Osteoblast (primary cell): ENCODE results near the gene BTBD17. TPM values are rescaled to one million over a fixed set of nuclear protein-coding genes. Genes with fewer than 3 reads are reported as not detected.

Experiments
- DNase-seq: peaks from one replicate; pipeline ENCODE4 v3.0.0; 2011; ENCODE audit warnings: low spot score, mixed read lengths; ENCODE audit not compliant: insufficient read length; ENCODE audit errors: missing footprints
- H2AFZ ChIP-seq: 2 replicates; pipeline ENCODE4 v1.6.0; 2011; ENCODE audit warnings: mild to moderate bottlenecking, low read length
- H3K27ac ChIP-seq: 2 replicates; pipeline ENCODE4 v1.5.1; 2011; ENCODE audit warnings: mild to moderate bottlenecking, low read depth, low read length, moderate library complexity
- H3K27me3 ChIP-seq: 2 replicates; pipeline ENCODE4 v1.6.0; 2012; ENCODE audit warnings: mild to moderate bottlenecking, control low read depth, inconsistent platforms, low read length, moderate library complexity; ENCODE audit not compliant: insufficient read depth
- H3K36me3 ChIP-seq: 2 replicates; pipeline ENCODE4 v1.5.1; 2011; ENCODE audit warnings: mild to moderate bottlenecking, low read length, control low read depth, moderate library complexity; ENCODE audit not compliant: insufficient read depth
- H3K4me1 ChIP-seq: 2 replicates; pipeline ENCODE4 v1.5.1; 2011; ENCODE audit warnings: mild to moderate bottlenecking, low read length, control low read depth, moderate library complexity; ENCODE audit not compliant: insufficient read depth
- H3K4me2 ChIP-seq: 2 replicates; pipeline ENCODE4 v1.6.0; 2011; ENCODE audit warnings: mild to moderate bottlenecking, low read length; ENCODE audit not compliant: insufficient read depth
- H3K4me3 ChIP-seq: fragments of 200-600 bp; sonication (generic); 3 replicates; pipeline ENCODE4 v1.5.1; 2012; ENCODE audit warnings: mild to moderate bottlenecking, low read length, inconsistent platforms; ENCODE audit not compliant: insufficient read depth
- H3K79me2 ChIP-seq: 2 replicates; pipeline ENCODE4 v1.6.0; 2012; ENCODE audit warnings: mild to moderate bottlenecking, low read length, control low read depth, inconsistent platforms; ENCODE audit not compliant: insufficient read depth
- H3K9me3 ChIP-seq: 2 replicates; pipeline ENCODE4 v1.5.1; 2011; ENCODE audit warnings: low read depth, low read length, control low read depth
- H4K20me1 ChIP-seq: 2 replicates; pipeline ENCODE4 v1.6.0; 2012; ENCODE audit warnings: mild to moderate bottlenecking, low read length, control low read depth; ENCODE audit not compliant: insufficient read depth
- total RNA-seq: library from RNA; depleted of rRNA; stranded (reverse); fragments of >200 nt; gene quantifications from 2 replicates; pipeline ENCODE4 v1.2.3, GENCODE V29; 2012
- TF ChIP-seq, protein P1 (sequence below): IDR thresholded peaks from 2 replicates; pipeline ENCODE4 v1.5.1; 2011; ENCODE audit warnings: mild to moderate bottlenecking, low read depth, low read length, moderate library complexity; ENCODE audit errors: extremely low read depth

The BTBD17 gene
- total RNA-seq, 1 donor, result not detected

DNA sequence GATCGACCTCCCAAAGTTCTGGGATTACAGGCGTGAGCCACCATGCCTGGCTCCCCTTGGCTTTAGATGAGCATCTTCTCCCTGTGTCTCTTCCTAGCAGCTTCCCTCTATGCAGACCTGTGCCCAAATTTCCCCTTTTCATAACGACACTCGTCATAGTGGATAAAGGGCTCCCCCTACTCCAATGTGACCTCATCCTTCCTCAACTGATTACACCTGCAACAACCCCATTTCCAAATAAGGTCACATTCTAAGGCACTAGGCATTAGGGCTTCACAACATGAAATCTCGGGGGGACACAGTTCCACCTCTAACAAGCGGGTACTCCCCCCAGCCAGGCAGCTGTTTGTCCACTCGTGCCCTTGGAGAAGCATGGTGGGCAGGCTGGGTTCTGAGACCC, 25.4 kb downstream of the BTBD17 start:
- H3K4me2 ChIP-seq, result no peak overlapping the region
- H3K9me3 ChIP-seq, result no peaks in the 10 kb centered on the region
- H3K79me2 ChIP-seq, result no peaks in the 10 kb centered on the region
- H4K20me1 ChIP-seq, result no peaks in the 10 kb centered on the region
- no peak overlapping the region for H3K4me3 ChIP-seq
- H3K4me1 ChIP-seq, result no peaks in the 10 kb centered on the region
- H3K27me3 ChIP-seq, result peaks cover 9% of the 10 kb centered on the region
- DNase-seq, result no peak
- no peak overlapping the region for H2AFZ ChIP-seq
- TF ChIP-seq, protein P1, sequence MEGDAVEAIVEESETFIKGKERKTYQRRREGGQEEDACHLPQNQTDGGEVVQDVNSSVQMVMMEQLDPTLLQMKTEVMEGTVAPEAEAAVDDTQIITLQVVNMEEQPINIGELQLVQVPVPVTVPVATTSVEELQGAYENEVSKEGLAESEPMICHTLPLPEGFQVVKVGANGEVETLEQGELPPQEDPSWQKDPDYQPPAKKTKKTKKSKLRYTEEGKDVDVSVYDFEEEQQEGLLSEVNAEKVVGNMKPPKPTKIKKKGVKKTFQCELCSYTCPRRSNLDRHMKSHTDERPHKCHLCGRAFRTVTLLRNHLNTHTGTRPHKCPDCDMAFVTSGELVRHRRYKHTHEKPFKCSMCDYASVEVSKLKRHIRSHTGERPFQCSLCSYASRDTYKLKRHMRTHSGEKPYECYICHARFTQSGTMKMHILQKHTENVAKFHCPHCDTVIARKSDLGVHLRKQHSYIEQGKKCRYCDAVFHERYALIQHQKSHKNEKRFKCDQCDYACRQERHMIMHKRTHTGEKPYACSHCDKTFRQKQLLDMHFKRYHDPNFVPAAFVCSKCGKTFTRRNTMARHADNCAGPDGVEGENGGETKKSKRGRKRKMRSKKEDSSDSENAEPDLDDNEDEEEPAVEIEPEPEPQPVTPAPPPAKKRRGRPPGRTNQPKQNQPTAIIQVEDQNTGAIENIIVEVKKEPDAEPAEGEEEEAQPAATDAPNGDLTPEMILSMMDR, result no peak
- H3K27ac ChIP-seq, result no peak overlapping the region
- H3K36me3 ChIP-seq, result no peaks in the 10 kb centered on the region

DNA sequence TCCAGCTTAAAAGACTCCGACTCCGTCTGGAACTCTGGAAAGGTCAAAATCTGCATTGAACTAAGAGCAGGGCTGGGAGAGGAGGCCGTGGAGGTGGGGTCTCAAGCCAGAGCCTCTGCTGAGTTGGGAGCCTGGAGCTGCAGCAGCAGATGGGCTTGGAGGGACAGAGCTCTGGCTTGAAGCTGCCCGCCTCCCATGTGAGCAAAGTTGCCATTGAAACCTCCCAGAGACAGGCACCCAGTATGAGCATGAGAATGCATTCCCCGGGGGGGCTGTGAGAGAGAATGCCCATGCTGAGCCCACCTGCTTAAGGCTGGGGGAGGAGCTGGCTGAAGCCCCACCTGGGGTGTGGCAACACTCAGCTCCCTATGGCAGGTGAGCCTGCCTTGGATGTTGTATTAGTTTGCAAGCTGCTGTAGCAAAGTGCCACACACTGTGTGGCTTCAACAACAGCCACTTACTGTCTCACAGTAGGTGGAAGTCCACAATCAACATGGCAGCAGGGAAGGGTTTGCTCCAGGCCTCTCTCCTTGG, 26.1 kb downstream of the BTBD17 start:
- Histone ChIP-seq H3K79me2 (no peaks in the 10 kb centered on the region), H3K4me3 (no peak overlapping the region), H2AFZ (no peak overlapping the region), H3K36me3 (no peaks in the 10 kb centered on the region), H3K4me2 (no peak overlapping the region), H3K9me3 (no peaks in the 10 kb centered on the region), H3K4me1 (no peaks in the 10 kb centered on the region), H3K27me3 (peaks cover 9% of the 10 kb centered on the region), H4K20me1 (no peaks in the 10 kb centered on the region), H3K27ac (no peak overlapping the region)
- TF ChIP-seq, protein P1, result no peak
- DNase-seq, result no peak

DNA sequence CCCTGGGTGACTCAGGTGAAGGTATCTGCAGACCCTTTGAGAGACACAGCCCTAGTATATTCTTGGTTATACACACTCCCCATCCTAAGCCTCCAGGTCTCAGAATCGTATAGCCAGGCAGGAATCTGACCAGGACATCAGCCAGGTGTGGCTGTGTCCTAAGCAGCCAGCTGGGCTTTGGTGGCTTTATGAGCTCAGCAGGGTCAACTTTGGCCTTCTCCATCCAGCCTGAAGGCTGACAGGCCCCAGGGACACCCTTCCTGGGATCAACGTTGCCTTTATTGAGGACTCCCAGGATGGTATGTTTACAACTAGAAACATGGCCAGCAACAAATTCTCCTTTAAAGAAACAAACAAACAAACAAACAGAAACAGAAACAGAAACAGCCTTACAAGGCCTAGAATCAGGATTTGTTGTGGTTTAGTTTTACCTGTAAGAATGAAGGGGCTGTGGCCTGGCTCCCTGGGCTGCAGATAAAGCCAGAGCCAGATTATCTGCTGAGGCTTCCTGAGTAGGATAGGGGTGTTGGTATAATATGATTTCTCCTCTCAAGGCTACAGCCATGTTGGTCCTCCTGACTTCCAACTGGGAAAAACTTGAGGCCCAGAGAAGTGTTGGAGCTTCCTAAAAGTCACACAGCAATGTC, 27.2 kb downstream of the BTBD17 start:
- Histone ChIP-seq H3K4me2 (no peak overlapping the region), H3K27me3 (peaks cover 9% of the 10 kb centered on the region), H3K27ac (no peak overlapping the region), H2AFZ (no peak overlapping the region), H3K79me2 (no peaks in the 10 kb centered on the region), H3K4me3 (no peak overlapping the region), H3K36me3 (no peaks in the 10 kb centered on the region), H3K4me1 (no peaks in the 10 kb centered on the region), H3K9me3 (no peaks in the 10 kb centered on the region), H4K20me1 (no peaks in the 10 kb centered on the region)
- TF ChIP-seq, protein P1, result no peak
- no peak for DNase-seq

DNA sequence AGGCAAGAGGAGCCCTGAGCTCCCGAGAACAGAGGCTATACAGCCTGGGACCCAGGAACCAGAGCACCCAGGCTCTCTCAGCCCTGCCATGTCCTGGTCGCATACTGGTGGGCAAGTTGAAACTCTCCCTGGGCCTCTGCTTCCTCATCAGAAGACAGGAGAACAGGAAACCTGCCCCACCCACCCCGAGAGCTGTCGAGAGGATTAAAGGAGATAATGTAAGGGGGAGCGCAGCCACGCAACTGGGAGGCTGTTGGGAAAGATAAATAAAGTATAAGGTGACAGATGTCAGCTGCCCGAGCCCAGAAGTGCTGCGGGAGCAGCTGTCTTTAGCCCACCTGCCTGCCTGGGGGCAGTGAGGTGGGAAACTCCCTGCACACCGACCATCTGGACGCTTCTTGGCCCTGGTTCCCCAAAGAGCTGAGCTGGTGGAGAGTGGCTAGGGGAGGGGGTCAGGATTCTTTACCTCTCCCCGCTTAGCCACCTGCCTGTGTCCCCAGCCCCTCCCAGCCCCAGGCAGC, 28.8 kb downstream of the BTBD17 start:
- Histone ChIP-seq H3K4me3 (no peak overlapping the region), H3K27ac (no peak overlapping the region), H3K9me3 (no peaks in the 10 kb centered on the region), H4K20me1 (no peaks in the 10 kb centered on the region), H3K36me3 (no peaks in the 10 kb centered on the region), H3K4me2 (no peak overlapping the region), H3K79me2 (no peaks in the 10 kb centered on the region), H3K4me1 (no peaks in the 10 kb centered on the region), H2AFZ (no peak overlapping the region), H3K27me3 (peaks cover 7% of the 10 kb centered on the region)
- TF ChIP-seq, protein P1, result no peak
- DNase-seq, result no peak
